Esophagus muscularis mucosa (tissue), 4 donors: ENCODE results near the gene NUDT4. TPM values are rescaled to one million over a fixed set of nuclear protein-coding genes. Genes with fewer than 3 reads are reported as not detected.

ENCODE experiments used
- DNase-seq: peaks from one replicate; pipeline ENCODE4 v3.0.0-alpha.2; 2017; ENCODE audit errors: extremely low spot score
- H3K27ac ChIP-seq, 4 donors: fragments of 200-600 bp; sonication (generic); replicated peaks in 1 of 4; 1 replicate in 3 of 4; 2 replicates in 1 of 4; pipeline ENCODE4 v1.5.1; 2016 to 2019; ENCODE audit warnings: mild to moderate bottlenecking in 1 of 4
- H3K27me3 ChIP-seq, 4 donors: fragments of 200-600 bp; sonication (generic); one replicate each; pipeline versions ENCODE4 v1.5.1 to v1.6.0; 2016 to 2019
- H3K36me3 ChIP-seq, 4 donors: fragments of 200-600 bp; sonication (generic); one replicate each; pipeline ENCODE4 v1.5.1; 2016 to 2019
- H3K4me1 ChIP-seq, 4 donors: fragments of 200-600 bp; sonication (generic); one replicate each; pipeline ENCODE4 v1.5.1; 2016 to 2019
- H3K4me3 ChIP-seq, 4 donors: fragments of 200-600 bp; sonication (generic); 1 replicate in 2 of 4; 2 replicates in 2 of 4; pipeline ENCODE4 v1.5.1; 2016 to 2019; ENCODE audit warnings: mild to moderate bottlenecking in 4 of 4, moderate library complexity in 1 of 4
- H3K9me3 ChIP-seq, 4 donors: fragments of 200-600 bp; sonication (generic); 1 replicate in 3 of 4; 2 replicates in 1 of 4; pipeline ENCODE4 v1.5.1; 2016 to 2019
- EP300 ChIP-seq: sonication (generic); formaldehyde crosslinking; IDR thresholded peaks from one replicate; pipeline ENCODE4 v1.6.1; 2017; ENCODE audit warnings: antibody characterized with exemption
- POLR2A ChIP-seq: fragments of 450-650 bp; IDR thresholded peaks from one replicate; pipeline ENCODE4 v1.6.1; 2017; ENCODE audit warnings: antibody characterized with exemption, moderate library complexity, mild to moderate bottlenecking, low read depth
- POLR2AphosphoS5 ChIP-seq, 2 donors: sonication (generic); formaldehyde crosslinking; IDR thresholded peaks; one replicate each; pipeline ENCODE4 v1.6.1; 2017; ENCODE audit warnings: antibody characterized with exemption in 2 of 2
- WGBS: methylation state at CpG from one replicate; pipeline ENCODE4 v1.1.5; 2018; 5-methylcytosine and 5-hydroxymethylcytosine counted together
- intact Hi-C: fragments of 100-400 bp; cut with DNase I; formaldehyde crosslinking; loops from one replicate; pipeline ENCODE4 v1.15.1; 2023
- total RNA-seq, 4 donors: library from RNA; depleted of rRNA; stranded (reverse); fragments of >200 nt; gene quantifications; one replicate each; pipeline versions ENCODE4 v1.1.0 to v1.2.1, GENCODE V29; 2016
- TF ChIP-seq, protein P1 (sequence below), 3 experiments: fragments of 200-600 bp in 2 of 3; fragments of 450-650 bp in 1 of 3; sonication (generic) in 2 of 3; IDR thresholded peaks; one replicate each; pipeline ENCODE4 v1.5.1; 2017 to 2019; ENCODE audit warnings: antibody characterized with exemption in 3 of 3, mild to moderate bottlenecking in 2 of 3, moderate library complexity in 1 of 3

NUDT4 gene
- total RNA-seq, 4 donors from 2014 or later: 93.0 to 238 (median 112) TPM

DNA sequence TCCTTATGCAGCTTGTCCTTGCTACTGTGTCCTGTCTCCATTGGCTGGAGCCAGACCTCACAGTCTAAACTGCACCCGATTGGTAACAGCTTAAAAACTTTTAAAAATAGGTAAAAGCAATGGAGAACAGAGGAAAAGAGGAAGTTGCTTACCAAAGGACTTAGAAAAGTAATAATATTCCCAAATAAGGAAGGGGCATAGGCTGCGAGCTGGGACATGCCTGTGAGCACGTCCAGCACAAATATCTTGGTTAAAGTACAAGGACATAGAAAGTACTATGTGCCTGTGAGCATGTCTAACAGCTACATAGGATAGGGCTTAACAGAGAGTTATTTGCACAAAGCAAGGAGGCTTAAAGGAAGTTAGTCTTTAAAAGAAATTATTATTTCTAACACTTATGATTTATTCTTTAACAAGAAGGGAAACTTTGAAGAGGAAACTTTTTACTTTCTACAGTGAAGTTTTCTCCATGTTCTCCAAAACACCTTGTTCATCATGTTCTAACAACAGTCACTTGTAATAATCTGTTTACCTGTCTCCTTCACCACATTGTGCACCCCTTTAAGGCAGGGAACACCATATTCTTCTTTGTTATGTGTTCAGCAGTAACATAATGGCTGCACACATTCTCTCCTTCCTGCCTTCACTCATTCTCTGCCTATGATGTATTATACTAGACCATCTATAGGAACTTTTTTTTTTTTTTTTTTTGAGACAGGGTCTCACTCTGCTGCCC lies 73.9 kb downstream of the NUDT4 start:
- WGBS: 66% methylated on average over 3 of the region's 3 CpGs
- no peaks in the 10 kb centered on the region for H3K4me1 ChIP-seq
- DNase-seq: no peak
- H3K27ac ChIP-seq: no peak overlapping the region
- peaks cover 0 to 8% (median 0%) of the 10 kb centered on the region in 4 donors for H3K27me3 ChIP-seq
- intact Hi-C loops: no loop called here
- H3K4me3 ChIP-seq: no peak overlapping the region
- no peaks in the 10 kb centered on the region for H3K9me3 ChIP-seq
- H3K36me3 ChIP-seq: no peaks in the 10 kb centered on the region
- TF ChIP-seq, protein P1, sequence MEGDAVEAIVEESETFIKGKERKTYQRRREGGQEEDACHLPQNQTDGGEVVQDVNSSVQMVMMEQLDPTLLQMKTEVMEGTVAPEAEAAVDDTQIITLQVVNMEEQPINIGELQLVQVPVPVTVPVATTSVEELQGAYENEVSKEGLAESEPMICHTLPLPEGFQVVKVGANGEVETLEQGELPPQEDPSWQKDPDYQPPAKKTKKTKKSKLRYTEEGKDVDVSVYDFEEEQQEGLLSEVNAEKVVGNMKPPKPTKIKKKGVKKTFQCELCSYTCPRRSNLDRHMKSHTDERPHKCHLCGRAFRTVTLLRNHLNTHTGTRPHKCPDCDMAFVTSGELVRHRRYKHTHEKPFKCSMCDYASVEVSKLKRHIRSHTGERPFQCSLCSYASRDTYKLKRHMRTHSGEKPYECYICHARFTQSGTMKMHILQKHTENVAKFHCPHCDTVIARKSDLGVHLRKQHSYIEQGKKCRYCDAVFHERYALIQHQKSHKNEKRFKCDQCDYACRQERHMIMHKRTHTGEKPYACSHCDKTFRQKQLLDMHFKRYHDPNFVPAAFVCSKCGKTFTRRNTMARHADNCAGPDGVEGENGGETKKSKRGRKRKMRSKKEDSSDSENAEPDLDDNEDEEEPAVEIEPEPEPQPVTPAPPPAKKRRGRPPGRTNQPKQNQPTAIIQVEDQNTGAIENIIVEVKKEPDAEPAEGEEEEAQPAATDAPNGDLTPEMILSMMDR (IDR thresholded peaks at IDR 0.05): no peak
- TF ChIP-seq POLR2A (no peak), POLR2AphosphoS5 (IDR thresholded peaks at IDR 0.05) (no peak), EP300 (no peak)

DNA sequence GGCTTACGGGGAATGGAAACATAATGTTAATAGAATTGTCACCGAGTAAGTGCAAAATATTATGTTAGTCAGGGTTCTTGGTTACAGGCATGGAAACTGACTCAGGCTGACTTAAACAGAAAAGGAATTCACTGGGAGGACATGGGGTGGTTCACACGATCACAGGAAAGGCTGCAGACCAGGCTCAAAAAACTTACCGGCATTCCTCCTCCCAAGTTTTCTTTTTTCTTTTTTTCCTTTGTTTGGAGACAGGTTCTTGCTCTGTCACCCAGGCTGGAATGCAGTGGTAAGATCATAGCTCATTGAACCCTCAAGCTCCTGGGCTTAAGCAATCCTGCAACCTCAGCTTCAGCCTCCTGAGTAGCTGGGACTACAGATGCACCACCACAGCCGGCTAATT lies 75.9 kb downstream of the NUDT4 start:
- TF ChIP-seq EP300 (no peak), POLR2AphosphoS5 (IDR thresholded peaks at IDR 0.05) (no peak), POLR2A (no peak)
- TF ChIP-seq, protein P1 (IDR thresholded peaks at IDR 0.05): no peak
- intact Hi-C loops: no loop called here
- Histone ChIP-seq H3K27ac (no peak overlapping the region), H3K4me1 (no peaks in the 10 kb centered on the region), H3K27me3 (peaks cover 0 to 8% (median 0%) of the 10 kb centered on the region in 4 donors), H3K9me3 (no peaks in the 10 kb centered on the region), H3K4me3 (no peak overlapping the region), H3K36me3 (no peaks in the 10 kb centered on the region)
- DNase-seq: no peak
- WGBS: 77% methylated on average over 5 of the region's 5 CpGs

DNA sequence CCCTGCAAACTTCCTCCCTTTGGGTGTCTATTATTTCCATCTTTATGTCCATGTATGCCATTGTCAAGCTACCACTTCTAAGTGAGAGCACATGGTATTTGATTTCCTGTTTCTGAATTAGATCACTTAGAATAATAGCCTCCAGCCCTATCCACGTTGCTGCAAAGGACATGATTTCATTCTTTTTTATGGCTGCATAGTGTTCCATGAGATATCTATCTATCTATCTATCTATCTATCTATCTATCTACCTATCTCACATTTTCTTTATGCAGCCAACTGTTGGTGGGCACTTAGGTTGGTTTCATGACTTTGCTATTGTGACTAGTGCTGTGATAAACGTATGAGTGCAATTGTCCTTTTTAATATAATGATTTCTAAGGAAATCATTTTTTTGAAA lies 78.4 kb downstream of the NUDT4 start:
- H3K9me3 ChIP-seq: no peaks in the 10 kb centered on the region
- WGBS: 74% methylated on average over 2 of the region's 2 CpGs
- H3K27me3 ChIP-seq: peaks cover 0 to 8% (median 0%) of the 10 kb centered on the region in 4 donors
- H3K4me1 ChIP-seq: no peaks in the 10 kb centered on the region
- H3K4me3 ChIP-seq: no peak overlapping the region
- DNase-seq: no peak
- no peak overlapping the region for H3K27ac ChIP-seq
- TF ChIP-seq POLR2AphosphoS5 (IDR thresholded peaks at IDR 0.05) (no peak), EP300 (no peak), POLR2A (no peak)
- TF ChIP-seq, protein P1 (IDR thresholded peaks at IDR 0.05): no peak
- intact Hi-C loops: no loop called here
- H3K36me3 ChIP-seq: no peaks in the 10 kb centered on the region

Other genes with a start within 250 kb of the NUDT4 start
- gene UBE2N, start 64.0 kb downstream of the NUDT4 start, total RNA-seq: 100 to 1,000 TPM in 1 of 4 donors, 10 to 100 TPM in 3; 37.8 to 106 (median 61.8) TPM
- gene MRPL42, start 89.6 kb downstream of the NUDT4 start, total RNA-seq: 10 to 100 TPM; 21.6 to 44.2 (median 34.8) TPM
- gene SOCS2, start 194.8 kb downstream of the NUDT4 start, total RNA-seq: 10 to 100 TPM; 10.4 to 46.7 (median 26.5) TPM